Measurements from ENCODE around the gene OR5H14.

The OR5H14 gene

GRCh38 chr3:98199020-98199419 is 51.7 kb downstream of the OR5H14 start:
- no peak for DNase-seq (ENCODE audit: low spot score)
